Measurements from ENCODE around the gene HLA-DOA.
A peak's percentile ranks its signal among the peaks of the same experiment; 100 is the strongest.

HLA-DOA gene

GRCh38 chr6:32979720-32980487, 29.5 kb downstream of the HLA-DOA start:
- no peak for DNase-seq (ENCODE audit: low spot score)

GRCh38 chr6:32977953-32978324, 31.5 kb downstream of the HLA-DOA start:
- no peak for DNase-seq (ENCODE audit: low spot score)

- DNase-seq (ENCODE audit: low spot score): no peak
Measured at GRCh38 chr6:32977272-32977952, 32.0 kb downstream of the HLA-DOA start.

GRCh38 chr6:32976334-32977069, 32.9 kb downstream of the HLA-DOA start:
- DNase-seq (ENCODE audit: low spot score): no peak

- no peak for DNase-seq (ENCODE audit: low spot score)
Measured at GRCh38 chr6:32975886-32976285, 33.5 kb downstream of the HLA-DOA start.

GRCh38 chr6:32974541-32975308, 34.7 kb downstream of the HLA-DOA start:
- DNase-seq (ENCODE audit: low spot score): no peak

- no peak for DNase-seq (ENCODE audit: low spot score)
Measured at GRCh38 chr6:32974016-32974333, 35.4 kb downstream of the HLA-DOA start.

- peak; percentile 31 for DNase-seq (ENCODE audit: low spot score)
Measured at GRCh38 chr6:32973144-32974015, 36.0 kb downstream of the HLA-DOA start.

GRCh38 chr6:32972353-32973143, 36.8 kb downstream of the HLA-DOA start:
- DNase-seq (ENCODE audit: low spot score): no peak

GRCh38 chr6:32971581-32972352, 37.6 kb downstream of the HLA-DOA start:
- peak; percentile 100 for DNase-seq (ENCODE audit: low spot score)

- no peak for DNase-seq (ENCODE audit: low spot score)
Measured at GRCh38 chr6:32971242-32971580, 38.2 kb downstream of the HLA-DOA start.

- peak; percentile 80 for DNase-seq (ENCODE audit: low spot score)
Measured at GRCh38 chr6:32970413-32971241, 38.8 kb downstream of the HLA-DOA start.

- peak; percentile 68 for DNase-seq (ENCODE audit: low spot score)
Measured at GRCh38 chr6:32969685-32970412, 39.5 kb downstream of the HLA-DOA start.

- DNase-seq (ENCODE audit: low spot score): peak; percentile 76
Measured at GRCh38 chr6:32968867-32969684, 40.3 kb downstream of the HLA-DOA start.

- DNase-seq (ENCODE audit: low spot score): peak; percentile 97
Measured at GRCh38 chr6:32968093-32968866, 41.1 kb downstream of the HLA-DOA start, which contains the start of gene BRD2. Gene BRD2, plus strand, starts transcription at chr6:32968594. Its CDS starts 4,305 bp downstream, at chr6:32972899.
